Breast epithelium (tissue), 3 donors: ENCODE data around the gene P2RX1.

Experiments
- CTCF ChIP-seq, 3 donors: fragments of 450-650 bp; IDR thresholded peaks; one replicate each; pipeline ENCODE4 v1.5.1; 2016 to 2017; ENCODE audit warnings: antibody characterized with exemption in 3 of 3, mild to moderate bottlenecking in 3 of 3, moderate library complexity in 3 of 3
- POLR2A ChIP-seq: fragments of 450-650 bp; IDR thresholded peaks from one replicate; pipeline ENCODE4 v1.6.1; 2016; ENCODE audit warnings: antibody characterized with exemption, mild to moderate bottlenecking, moderate library complexity
- POLR2AphosphoS5 ChIP-seq, 3 donors: sonication (generic); formaldehyde crosslinking; IDR thresholded peaks; one replicate each; pipeline ENCODE4 v1.6.1; 2017; ENCODE audit warnings: antibody characterized with exemption in 3 of 3

GRCh38 chr17:3915995-3916696, at the start of gene P2RX1:
- TF ChIP-seq POLR2A (no peak), CTCF (IDR thresholded peaks at IDR 0.05) (no peak), POLR2AphosphoS5 (IDR thresholded peaks at IDR 0.05) (no peak)
